ENCODE data around the gene PTPRG. TPM values are rescaled to one million over a fixed set of nuclear protein-coding genes. Genes with fewer than 3 reads are reported as not detected.
A peak's percentile ranks its signal among the peaks of the same experiment; 100 is the strongest.

PTPRG gene
- total and polyA plus RNA-seq, 2 donors (not counting 1 experiment from before 2014, with no cell fraction given), result 67.0 to 97.9 TPM

DNA sequence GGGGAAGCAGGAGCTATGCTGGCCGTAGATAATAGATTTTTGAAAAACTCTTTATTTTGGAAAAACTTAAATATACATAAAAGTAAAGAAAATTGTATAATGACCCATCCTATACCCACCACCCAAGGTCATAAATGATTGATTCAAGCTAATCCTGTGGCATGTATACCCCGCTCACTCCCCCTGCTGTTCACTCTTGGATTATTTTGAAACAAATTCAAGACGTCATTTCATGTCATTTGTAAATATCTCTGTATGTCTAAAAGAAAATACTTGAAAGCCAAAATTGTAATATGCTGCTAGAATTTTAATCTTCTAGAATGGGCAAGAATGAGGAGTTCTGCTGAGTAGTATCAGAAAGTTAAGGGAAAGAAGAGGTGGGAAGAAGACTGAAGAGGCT lies 570.2 kb downstream of the PTPRG start:
- Histone ChIP-seq H3K4me1 (ENCODE audit: control insufficient read depth, extremely low read depth, insufficient read depth, low read length) (peaks cover 4% of the 10 kb centered on the region), H3K36me3 (ENCODE audit: control insufficient read depth, insufficient read depth, low read length) (no peaks in the 10 kb centered on the region), H4K20me1 (ENCODE audit: control insufficient read depth, extremely low read depth, insufficient read depth, low read length) (no peaks in the 10 kb centered on the region), H3K4me3 (replicated peaks in 1 of 4; ENCODE audit: control extremely low read depth in 1 of 4, insufficient read depth in 1 of 4, low read depth in 3 of 4, low read length in 4 of 4) (no peak overlapping the region), H3K27me3 (ENCODE audit: control insufficient read depth, insufficient read depth, low read length) (no peaks in the 10 kb centered on the region), H3K9ac (ENCODE audit: insufficient read depth, low read length) (no peak overlapping the region), H2AFZ (ENCODE audit: low read length) (no peak overlapping the region), H3K4me2 (ENCODE audit: extremely low read depth, insufficient read depth, low read length) (no peak overlapping the region), H3K79me2 (ENCODE audit: control insufficient read depth, insufficient read depth, low read length) (no peaks in the 10 kb centered on the region), H3K27ac (ENCODE audit: insufficient read depth, low read length) (no peak overlapping the region), H3K9me3 (ENCODE audit: control insufficient read depth, insufficient read depth, low read depth, low read length) (no peaks in the 10 kb centered on the region)
- TF ChIP-seq CTCF (conservative IDR thresholded peaks at IDR 0.05 in 1 of 2, IDR thresholded peaks at IDR 0.05 in 1 of 2; ENCODE audit: low read depth in 1 of 2, low read length in 2 of 2) (peak; percentile 40 to 51), EZH2 (IDR thresholded peaks at IDR 0.05; ENCODE audit: low read length, missing control alignments) (no peak)
- DNase-seq (ENCODE audit: low read depth in 2 of 2), result peak in 1 of 2 donors; percentile 42

DNA sequence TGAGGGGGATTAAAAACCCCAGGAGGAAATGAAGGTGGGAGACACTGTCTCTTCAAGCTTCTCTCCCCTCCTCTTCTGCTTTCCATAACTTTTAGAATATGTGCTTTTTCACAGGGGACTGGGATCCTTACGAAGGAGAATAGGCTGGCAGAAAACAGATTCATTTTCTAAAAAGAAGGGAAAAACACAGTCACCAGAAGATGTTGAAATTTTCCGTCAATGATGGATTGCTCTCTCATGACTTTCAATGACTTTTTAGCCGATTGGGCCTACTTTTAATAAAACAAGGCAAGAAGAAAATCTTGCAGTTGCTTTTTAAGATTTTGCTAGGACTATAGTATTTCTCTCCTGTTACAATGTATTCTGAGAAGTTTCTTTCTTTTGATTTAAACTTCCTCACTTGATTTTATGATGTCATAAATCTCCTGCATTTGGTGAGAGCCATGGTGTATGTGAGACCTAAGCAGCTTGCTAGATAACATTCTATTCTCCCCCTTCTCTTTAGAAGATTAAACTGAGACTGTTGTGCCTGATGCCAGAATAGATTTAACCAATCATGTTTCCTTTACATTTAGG lies 570.7 kb downstream of the PTPRG start:
- H3K4me3 ChIP-seq (replicated peaks in 1 of 4; ENCODE audit: control extremely low read depth in 1 of 4, insufficient read depth in 1 of 4, low read depth in 3 of 4, low read length in 4 of 4), result no peak overlapping the region
- no peaks in the 10 kb centered on the region for H3K79me2 ChIP-seq (ENCODE audit: control insufficient read depth, insufficient read depth, low read length)
- TF ChIP-seq CTCF (conservative IDR thresholded peaks at IDR 0.05 in 1 of 2, IDR thresholded peaks at IDR 0.05 in 1 of 2; ENCODE audit: low read depth in 1 of 2, low read length in 2 of 2) (no peak), EZH2 (IDR thresholded peaks at IDR 0.05; ENCODE audit: low read length, missing control alignments) (no peak)
- no peaks in the 10 kb centered on the region for H3K27me3 ChIP-seq (ENCODE audit: control insufficient read depth, insufficient read depth, low read length)
- H3K4me1 ChIP-seq (ENCODE audit: control insufficient read depth, extremely low read depth, insufficient read depth, low read length), result peaks cover 4% of the 10 kb centered on the region
- H3K9me3 ChIP-seq (ENCODE audit: control insufficient read depth, insufficient read depth, low read depth, low read length), result no peaks in the 10 kb centered on the region
- no peak overlapping the region for H3K4me2 ChIP-seq (ENCODE audit: extremely low read depth, insufficient read depth, low read length)
- no peak overlapping the region for H2AFZ ChIP-seq (ENCODE audit: low read length)
- peak in 1 of 2 donors; percentile 32 for DNase-seq (ENCODE audit: low read depth in 2 of 2)
- no peaks in the 10 kb centered on the region for H4K20me1 ChIP-seq (ENCODE audit: control insufficient read depth, extremely low read depth, insufficient read depth, low read length)
- no peaks in the 10 kb centered on the region for H3K36me3 ChIP-seq (ENCODE audit: control insufficient read depth, insufficient read depth, low read length)
- no peak overlapping the region for H3K27ac ChIP-seq (ENCODE audit: insufficient read depth, low read length)
- no peak overlapping the region for H3K9ac ChIP-seq (ENCODE audit: insufficient read depth, low read length)

GRCh38 chr3:62133015-62133414 lies 571.6 kb downstream of the PTPRG start:
- no peak overlapping the region for H3K27ac ChIP-seq (ENCODE audit: insufficient read depth, low read length)
- no peak for DNase-seq (ENCODE audit: low read depth in 2 of 2)
- no peaks in the 10 kb centered on the region for H4K20me1 ChIP-seq (ENCODE audit: control insufficient read depth, extremely low read depth, insufficient read depth, low read length)
- no peak for TF ChIP-seq EZH2 (IDR thresholded peaks at IDR 0.05; ENCODE audit: low read length, missing control alignments)
- TF ChIP-seq CTCF (conservative IDR thresholded peaks at IDR 0.05 in 1 of 2, IDR thresholded peaks at IDR 0.05 in 1 of 2; ENCODE audit: low read depth in 1 of 2, low read length in 2 of 2), result no peak
- H3K4me1 ChIP-seq (ENCODE audit: control insufficient read depth, extremely low read depth, insufficient read depth, low read length), result peaks cover 4% of the 10 kb centered on the region
- H3K4me3 ChIP-seq (replicated peaks in 1 of 4; ENCODE audit: control extremely low read depth in 1 of 4, insufficient read depth in 1 of 4, low read depth in 3 of 4, low read length in 4 of 4), result no peak overlapping the region
- H2AFZ ChIP-seq (ENCODE audit: low read length), result no peak overlapping the region
- no peaks in the 10 kb centered on the region for H3K27me3 ChIP-seq (ENCODE audit: control insufficient read depth, insufficient read depth, low read length)
- no peak overlapping the region for H3K9ac ChIP-seq (ENCODE audit: insufficient read depth, low read length)
- H3K36me3 ChIP-seq (ENCODE audit: control insufficient read depth, insufficient read depth, low read length), result no peaks in the 10 kb centered on the region
- no peaks in the 10 kb centered on the region for H3K79me2 ChIP-seq (ENCODE audit: control insufficient read depth, insufficient read depth, low read length)
- no peaks in the 10 kb centered on the region for H3K9me3 ChIP-seq (ENCODE audit: control insufficient read depth, insufficient read depth, low read depth, low read length)
- no peak overlapping the region for H3K4me2 ChIP-seq (ENCODE audit: extremely low read depth, insufficient read depth, low read length)
